ENCODE measurements around the gene H3-3A. TPM values are rescaled to one million over a fixed set of nuclear protein-coding genes. Genes with fewer than 3 reads are reported as not detected.

Gene H3-3A
- total and polyA plus RNA-seq, 12 donors, result 216 to 772 (median 421) TPM

- Histone ChIP-seq H3K27me3 (no peaks in the 10 kb centered on the region), H3K4me1 (replicated peaks in 1 of 2) (no peaks in the 10 kb centered on the region), H3K9me3 (replicated peaks in 1 of 3) (no peaks in the 10 kb centered on the region), H3K36me3 (replicated peaks in 1 of 2) (no peaks in the 10 kb centered on the region), H3K27ac (no peak overlapping the region), H3K4me3 (no peak overlapping the region)
- no peak for DNase-seq
- WGBS, 4 donors, result 51 to 65% (median 58%) methylated on average over 3 of the region's 3 CpGs
- TF ChIP-seq POLR2A (IDR thresholded peaks at IDR 0.05) (no peak), CTCF (IDR thresholded peaks at IDR 0.05) (no peak)
- intact Hi-C loops (cut with DNase I), result no loop called here
Observed at GRCh38 chr1:226021401-226021800, 41.1 kb upstream of the H3-3A start.

GRCh38 chr1:226021801-226022200 lies 40.7 kb upstream of the H3-3A start:
- Histone ChIP-seq H3K9me3 (replicated peaks in 1 of 3) (no peaks in the 10 kb centered on the region), H3K4me1 (replicated peaks in 1 of 2) (no peaks in the 10 kb centered on the region), H3K27me3 (no peaks in the 10 kb centered on the region), H3K27ac (no peak overlapping the region), H3K36me3 (replicated peaks in 1 of 2) (no peaks in the 10 kb centered on the region), H3K4me3 (no peak overlapping the region)
- intact Hi-C loops (cut with DNase I), result no loop called here
- DNase-seq, result no peak
- TF ChIP-seq POLR2A (IDR thresholded peaks at IDR 0.05) (no peak), CTCF (IDR thresholded peaks at IDR 0.05) (no peak)
- WGBS, 4 donors, result 31 to 65% (median 43%) methylated on average over 2 of the region's 2 CpGs

- intact Hi-C loops (cut with DNase I), result no loop called here
Observed at GRCh38 chr1:226023735-226024134, 38.8 kb upstream of the H3-3A start.

GRCh38 chr1:226026833-226027232 lies 35.7 kb upstream of the H3-3A start:
- Histone ChIP-seq H3K4me3 (no peak overlapping the region), H3K27ac (no peak overlapping the region), H3K9me3 (replicated peaks in 1 of 3) (no peaks in the 10 kb centered on the region), H3K36me3 (replicated peaks in 1 of 2) (no peaks in the 10 kb centered on the region), H3K27me3 (no peaks in the 10 kb centered on the region), H3K4me1 (replicated peaks in 1 of 2) (no peaks in the 10 kb centered on the region)
- intact Hi-C loops (cut with DNase I), result no loop called here
- WGBS, 4 donors, result 57 to 74% (median 62%) methylated on average over 2 of the region's 2 CpGs
- DNase-seq, result no peak
- no peak for TF ChIP-seq CTCF (IDR thresholded peaks at IDR 0.05)
- TF ChIP-seq POLR2A (IDR thresholded peaks at IDR 0.05), result no peak

More at GRCh38 chr1:226023735-226024134, 38.8 kb upstream of the H3-3A start:
- WGBS, 4 donors, result 69 to 77% (median 71%) methylated on average over 5 of the region's 5 CpGs
- Histone ChIP-seq H3K4me3 (no peak overlapping the region), H3K27ac (no peak overlapping the region), H3K27me3 (no peaks in the 10 kb centered on the region), H3K4me1 (replicated peaks in 1 of 2) (no peaks in the 10 kb centered on the region), H3K36me3 (replicated peaks in 1 of 2) (no peaks in the 10 kb centered on the region), H3K9me3 (replicated peaks in 1 of 3) (no peaks in the 10 kb centered on the region)
- TF ChIP-seq CTCF (IDR thresholded peaks at IDR 0.05), result no peak
- no peak for TF ChIP-seq POLR2A (IDR thresholded peaks at IDR 0.05)
- DNase-seq, result no peak
